Neutrophil (primary cell): Measurements from ENCODE around the gene DTL.
A peak's percentile ranks its signal among the peaks of the same experiment; 100 is the strongest.

Source experiments
- H3K27ac ChIP-seq: fragments of 200-600 bp; sonication (generic); 2 replicates; pipeline ENCODE4 v1.5.1; 2016; ENCODE audit warnings: mild to moderate bottlenecking, moderate library complexity
- H3K27me3 ChIP-seq: fragments of 200-600 bp; sonication (generic); 2 replicates; pipeline ENCODE4 v1.6.0; 2016; ENCODE audit warnings: mild to moderate bottlenecking
- H3K36me3 ChIP-seq: fragments of 200-600 bp; sonication (generic); 2 replicates; pipeline ENCODE4 v1.5.1; 2017
- H3K4me1 ChIP-seq, 2 experiments: fragments of 200-600 bp in 1 of 2; sonication (generic) in 1 of 2; 1 replicate in 1 of 2; 2 replicates in 1 of 2; pipeline versions ENCODE4 v1.5.1 to v1.6.1; 2013 to 2016; ENCODE audit warnings: low read depth in 1 of 2, low read length in 1 of 2, mild to moderate bottlenecking in 1 of 2, moderate library complexity in 1 of 2; ENCODE audit not compliant: control insufficient read depth in 1 of 2, insufficient read depth in 1 of 2
- H3K4me3 ChIP-seq, 2 experiments: fragments of 200-600 bp in 1 of 2; sonication (generic) in 1 of 2; 1 replicate in 1 of 2; 2 replicates in 1 of 2; pipeline ENCODE4 v1.5.1; 2013 to 2016; ENCODE audit warnings: low read depth in 1 of 2, low read length in 1 of 2, mild to moderate bottlenecking in 1 of 2, moderate library complexity in 1 of 2
- H3K9me3 ChIP-seq: fragments of 200-600 bp; sonication (generic); 2 replicates; pipeline ENCODE4 v1.5.1; 2016
- TF ChIP-seq, protein P1 (sequence below): fragments of 200-600 bp; sonication (generic); IDR thresholded peaks from 2 replicates; pipeline ENCODE4 v1.5.1; 2016; ENCODE audit warnings: antibody characterized with exemption

The DTL gene

GRCh38 chr1:212152308-212152693 is 116.8 kb downstream of the DTL start:
- peak overlapping the region; percentile 26 for H3K27ac ChIP-seq

DNA sequence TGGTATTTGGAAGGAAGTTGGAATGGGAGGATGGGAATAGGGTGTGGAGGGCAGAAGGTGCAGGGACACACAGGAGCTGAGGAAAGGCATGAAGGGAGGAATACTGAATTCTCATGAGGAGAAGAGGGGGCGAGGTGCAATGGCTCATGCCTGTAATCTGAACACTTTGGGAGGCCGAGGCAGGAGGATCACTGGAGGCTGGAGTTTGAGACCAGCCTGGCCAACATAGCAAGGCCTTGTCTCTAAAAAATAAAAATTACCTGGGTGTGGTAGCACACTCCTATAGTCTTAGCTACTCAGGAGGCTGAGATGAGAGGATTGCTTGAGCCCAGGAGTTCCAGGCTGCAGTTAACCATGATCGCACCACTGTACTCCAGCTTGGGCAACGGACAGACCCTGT is 117.3 kb downstream of the DTL start:
- H3K27me3 ChIP-seq = no peaks in the 10 kb centered on the region
- no peak overlapping the region for H3K4me3 ChIP-seq
- H3K9me3 ChIP-seq = no peaks in the 10 kb centered on the region
- TF ChIP-seq, protein P1, sequence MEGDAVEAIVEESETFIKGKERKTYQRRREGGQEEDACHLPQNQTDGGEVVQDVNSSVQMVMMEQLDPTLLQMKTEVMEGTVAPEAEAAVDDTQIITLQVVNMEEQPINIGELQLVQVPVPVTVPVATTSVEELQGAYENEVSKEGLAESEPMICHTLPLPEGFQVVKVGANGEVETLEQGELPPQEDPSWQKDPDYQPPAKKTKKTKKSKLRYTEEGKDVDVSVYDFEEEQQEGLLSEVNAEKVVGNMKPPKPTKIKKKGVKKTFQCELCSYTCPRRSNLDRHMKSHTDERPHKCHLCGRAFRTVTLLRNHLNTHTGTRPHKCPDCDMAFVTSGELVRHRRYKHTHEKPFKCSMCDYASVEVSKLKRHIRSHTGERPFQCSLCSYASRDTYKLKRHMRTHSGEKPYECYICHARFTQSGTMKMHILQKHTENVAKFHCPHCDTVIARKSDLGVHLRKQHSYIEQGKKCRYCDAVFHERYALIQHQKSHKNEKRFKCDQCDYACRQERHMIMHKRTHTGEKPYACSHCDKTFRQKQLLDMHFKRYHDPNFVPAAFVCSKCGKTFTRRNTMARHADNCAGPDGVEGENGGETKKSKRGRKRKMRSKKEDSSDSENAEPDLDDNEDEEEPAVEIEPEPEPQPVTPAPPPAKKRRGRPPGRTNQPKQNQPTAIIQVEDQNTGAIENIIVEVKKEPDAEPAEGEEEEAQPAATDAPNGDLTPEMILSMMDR = no peak
- H3K4me1 ChIP-seq = peaks cover 2 to 11% of the 10 kb centered on the region in 2 experiments
- H3K36me3 ChIP-seq = no peaks in the 10 kb centered on the region
- no peak overlapping the region for H3K27ac ChIP-seq

More at GRCh38 chr1:212152308-212152693, 116.8 kb downstream of the DTL start:
- TF ChIP-seq, protein P1 = no peak
- Histone ChIP-seq H3K4me3 (no peak overlapping the region), H3K27me3 (no peaks in the 10 kb centered on the region), H3K9me3 (no peaks in the 10 kb centered on the region), H3K36me3 (no peaks in the 10 kb centered on the region), H3K4me1 (peaks cover 2 to 11% of the 10 kb centered on the region in 2 experiments)

DNA sequence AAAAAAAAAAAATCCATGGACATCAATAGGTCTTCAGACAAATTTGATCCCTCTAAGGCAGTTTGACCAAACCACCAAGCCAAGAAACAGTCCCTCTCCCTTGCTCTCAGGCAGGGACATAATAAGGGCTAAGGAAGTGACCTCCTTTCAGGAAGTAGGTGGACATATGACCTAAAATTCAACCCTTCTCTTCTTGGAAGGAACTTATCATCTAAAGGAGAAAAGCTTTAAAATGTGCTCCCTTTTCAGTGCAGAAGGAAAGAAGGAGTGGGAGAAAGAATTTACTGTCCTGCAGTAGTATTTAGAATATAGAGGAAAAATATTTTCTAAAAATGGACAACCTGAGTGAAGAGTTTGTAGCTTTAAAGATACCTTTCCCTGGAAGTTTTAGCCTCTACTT is 118.1 kb downstream of the DTL start:
- TF ChIP-seq, protein P1 = no peak
- Histone ChIP-seq H3K27me3 (no peaks in the 10 kb centered on the region), H3K27ac (peak overlapping the region; percentile 27), H3K9me3 (no peaks in the 10 kb centered on the region), H3K36me3 (no peaks in the 10 kb centered on the region), H3K4me3 (no peak overlapping the region), H3K4me1 (peaks cover 2 to 11% of the 10 kb centered on the region in 2 experiments)
